KBM-7 (cell line): ENCODE data around the gene CHST12.
"Not testable (repeated sequence)": the region's sequence is repeated elsewhere in the genome, so short reads cannot be mapped to it uniquely, and the experiment has no call there.

Experiments
- DNase-seq: peaks from one replicate; pipeline ENCODE4 v3.0.0-alpha.2; 2015
- in situ Hi-C: fragments of 300-500 bp; cut with MboI; formaldehyde crosslinking; loops from 2 replicates; pipeline ENCODE4 v1.14.3; 2020; ENCODE audit warnings: low sequenced_read_pairs, low pct_unique_long_range_greater_than_20kb, mixed read lengths

CHST12 gene

DNA sequence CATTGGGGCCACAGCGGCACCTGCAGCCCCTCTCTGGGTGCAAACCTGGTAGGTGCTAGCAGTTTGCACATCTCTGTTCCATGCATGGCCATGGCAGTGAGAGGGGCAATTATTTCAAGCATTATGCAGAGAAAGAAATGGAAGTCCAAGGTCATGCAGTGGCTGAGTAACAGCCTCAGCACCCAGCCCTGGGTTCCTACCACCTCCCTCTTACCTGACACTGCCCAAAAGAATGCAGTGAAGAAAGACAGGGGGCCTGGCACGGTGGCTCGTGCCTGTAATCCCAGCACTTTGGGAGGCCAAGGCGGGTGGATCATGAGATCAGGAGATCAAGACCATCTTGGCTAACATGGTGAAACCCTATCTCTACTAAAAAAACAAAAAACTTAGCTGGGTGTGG, 4.9 kb upstream of the CHST12 start:
- no peak for DNase-seq
- in situ Hi-C loops = no loop called here

DNA sequence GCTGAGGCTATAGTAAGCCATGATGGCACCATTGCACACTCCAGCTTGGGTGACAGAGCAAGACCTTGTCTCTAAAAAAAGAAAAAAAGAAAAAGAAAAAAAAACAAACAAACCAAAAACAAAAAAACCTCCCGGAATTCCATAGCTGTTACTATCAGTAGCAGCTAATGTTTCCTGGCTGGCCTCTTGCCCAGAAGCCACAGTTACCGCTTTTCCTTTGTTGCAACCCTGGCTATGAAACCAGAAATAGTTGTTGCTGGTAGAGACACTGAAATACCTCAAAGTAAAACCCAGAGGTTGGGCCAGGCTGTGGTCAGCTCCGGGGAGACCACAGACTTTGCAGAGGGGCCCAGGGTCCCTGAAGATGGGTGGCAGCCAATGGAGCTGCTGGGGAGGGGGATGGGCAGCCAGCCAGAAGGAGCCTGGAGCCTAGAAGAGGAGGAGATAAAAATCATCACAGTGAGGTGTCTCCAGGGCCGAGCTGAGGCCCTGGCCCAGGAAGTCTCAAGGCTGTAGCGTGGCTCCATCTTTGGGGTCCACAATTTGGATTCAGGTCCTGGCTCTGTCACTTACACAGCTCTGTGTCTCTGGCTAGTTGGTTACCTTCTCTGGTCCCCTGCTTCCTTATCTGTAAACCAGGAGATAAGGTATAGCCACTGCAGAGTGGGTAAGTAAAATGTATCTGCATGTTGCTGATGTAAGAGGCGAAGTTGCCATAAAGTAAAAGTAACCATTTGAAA, 3.4 kb upstream of the CHST12 start:
- peak; percentile 97 for DNase-seq

DNA sequence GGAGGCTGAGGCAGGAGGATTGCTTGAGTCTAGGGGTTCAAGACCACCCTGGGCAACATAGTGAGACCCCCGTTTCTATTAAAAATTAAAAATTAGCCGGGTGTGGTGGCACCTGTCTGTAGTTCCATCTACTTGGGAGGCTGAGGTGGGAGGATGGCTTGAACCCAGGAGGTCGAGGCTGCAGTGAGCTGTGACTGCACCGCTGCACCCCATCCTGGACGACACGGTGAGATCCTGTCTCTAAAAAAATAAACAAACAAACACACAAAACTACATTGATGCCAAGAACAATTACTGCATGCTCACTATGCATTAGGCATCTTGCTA, 761 bp upstream of the CHST12 start:
- in situ Hi-C loops = no loop called here
- no peak for DNase-seq

More for the DNA sequence above, 3.4 kb upstream of the CHST12 start:
- in situ Hi-C loops = no loop called here

DNA sequence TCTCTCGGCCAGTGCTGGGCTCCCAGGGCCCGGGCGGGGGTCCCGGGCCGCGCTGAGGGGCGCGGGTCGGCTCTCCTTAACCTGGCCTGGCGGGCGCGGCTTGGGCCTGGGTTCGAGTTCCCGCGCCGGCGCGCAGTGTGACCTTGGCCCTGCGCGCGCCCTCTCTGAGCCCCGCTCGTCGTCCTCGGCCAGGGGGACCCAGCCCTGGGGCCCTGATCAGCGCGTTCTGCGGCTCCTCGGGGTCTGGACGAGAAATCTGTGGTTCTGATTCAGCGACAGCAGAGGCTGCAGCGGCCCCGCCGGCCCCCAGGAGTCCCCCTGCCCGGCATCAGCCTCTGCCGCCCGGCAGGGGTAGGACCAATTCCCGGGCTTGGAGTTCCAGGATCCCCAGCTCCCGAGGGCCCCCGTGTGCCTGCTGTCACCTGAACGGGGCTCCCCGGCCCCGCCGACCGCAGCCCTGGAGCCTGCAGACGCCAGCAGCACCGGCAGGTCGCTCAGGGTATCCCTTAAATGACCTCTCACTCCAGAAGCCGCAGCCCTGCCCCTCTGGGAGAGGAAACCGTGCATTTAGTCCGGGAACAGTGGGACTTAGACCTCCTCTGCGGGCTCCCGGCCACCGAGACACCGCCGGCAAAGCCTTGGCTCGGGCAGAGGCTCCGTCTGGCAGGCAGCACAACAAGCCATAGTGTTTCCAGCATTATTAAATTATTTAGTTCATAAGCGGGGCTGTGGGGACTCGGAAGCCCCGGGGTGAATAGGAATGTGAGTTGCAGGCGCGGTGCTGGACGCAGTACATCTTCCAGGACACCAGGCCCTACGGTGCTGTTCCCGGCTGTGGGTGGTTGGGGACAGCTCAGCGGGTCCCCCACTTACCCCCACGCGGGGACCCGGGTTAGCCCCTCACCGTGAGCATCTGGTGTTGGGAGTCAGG, 572 bp downstream of the CHST12 start:
- no peak for DNase-seq
- in situ Hi-C loops = no loop called here

DNA sequence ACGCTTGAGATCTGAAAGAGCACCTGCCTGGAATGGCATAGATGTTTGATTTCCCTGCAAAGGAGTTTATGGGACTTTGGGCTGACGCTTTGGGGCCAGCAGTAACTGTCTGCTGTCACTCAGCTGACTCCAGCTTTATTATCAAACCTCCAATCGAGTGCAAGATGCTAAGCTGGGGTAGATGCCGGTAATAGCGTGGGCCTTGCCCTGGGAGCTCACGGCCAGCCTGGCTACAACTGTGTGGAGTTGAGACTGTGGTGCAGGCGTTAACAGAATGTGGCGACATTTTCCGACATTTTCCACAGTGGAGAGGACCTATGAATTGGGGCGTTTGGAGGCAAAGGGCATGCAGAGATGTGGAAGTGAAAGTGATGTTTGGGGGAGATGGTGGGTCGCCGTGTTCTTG, 1.3 kb downstream of the CHST12 start:
- in situ Hi-C loops = no loop called here
- DNase-seq = no peak

DNA sequence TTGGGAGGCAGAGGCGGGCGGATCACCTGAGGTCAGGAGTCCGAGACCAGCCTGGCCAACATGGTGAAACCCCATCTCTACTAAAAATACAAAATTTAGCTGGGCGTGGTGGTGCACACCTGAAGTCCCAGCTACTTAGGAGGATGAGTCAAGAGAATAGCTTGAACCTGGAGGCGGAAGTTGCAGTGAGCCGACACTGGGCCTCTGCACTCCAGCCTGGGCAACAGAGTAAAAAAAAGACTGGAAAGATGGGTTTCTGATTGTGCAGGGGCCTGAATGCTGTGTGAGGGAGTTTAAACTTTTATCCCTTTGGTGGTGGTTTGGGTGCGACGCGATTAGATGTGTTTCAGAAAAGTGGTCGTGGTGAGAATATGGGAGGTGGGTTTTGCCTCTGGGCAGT, 1.8 kb downstream of the CHST12 start:
- in situ Hi-C loops = no loop called here

DNA sequence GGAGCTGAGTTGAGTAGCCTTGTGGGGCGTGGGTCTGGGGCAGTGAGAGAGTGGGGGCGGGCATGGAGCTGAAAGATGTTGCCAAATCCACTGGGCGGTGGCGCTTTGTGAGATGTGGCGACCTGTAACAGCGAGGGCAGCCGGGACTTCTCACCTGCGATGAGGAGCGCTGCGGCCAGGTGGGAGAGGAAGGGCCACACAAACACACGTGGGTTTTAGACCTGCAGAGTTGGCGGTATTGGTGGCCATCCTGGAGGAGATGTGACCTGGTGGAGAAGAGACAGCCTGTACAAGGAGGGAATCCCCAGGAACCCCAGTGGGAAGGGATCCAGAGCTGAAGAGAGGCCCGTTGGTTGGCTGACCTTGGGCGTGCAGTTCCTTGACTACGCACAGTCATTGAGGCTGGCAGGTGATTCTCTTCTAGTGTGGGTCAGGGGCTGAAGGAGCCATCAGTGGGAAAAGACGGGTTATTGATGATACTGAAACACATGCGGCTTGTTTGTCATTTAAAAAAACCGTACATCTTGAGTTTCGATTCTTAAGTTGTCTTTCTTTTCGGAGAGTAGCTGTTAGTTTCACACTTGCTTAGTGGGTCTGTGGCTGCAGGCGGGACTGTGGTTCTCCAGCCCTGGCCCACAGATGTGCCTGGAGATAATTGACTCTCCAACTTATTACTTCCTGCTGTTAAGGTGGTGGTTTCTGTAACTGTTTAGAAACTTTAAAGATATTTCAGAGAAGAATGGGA, 2.4 kb downstream of the CHST12 start:
- peak; percentile 87 for DNase-seq
- in situ Hi-C loops = no loop called here

More for the DNA sequence above, 1.8 kb downstream of the CHST12 start:
- DNase-seq = no peak

DNA sequence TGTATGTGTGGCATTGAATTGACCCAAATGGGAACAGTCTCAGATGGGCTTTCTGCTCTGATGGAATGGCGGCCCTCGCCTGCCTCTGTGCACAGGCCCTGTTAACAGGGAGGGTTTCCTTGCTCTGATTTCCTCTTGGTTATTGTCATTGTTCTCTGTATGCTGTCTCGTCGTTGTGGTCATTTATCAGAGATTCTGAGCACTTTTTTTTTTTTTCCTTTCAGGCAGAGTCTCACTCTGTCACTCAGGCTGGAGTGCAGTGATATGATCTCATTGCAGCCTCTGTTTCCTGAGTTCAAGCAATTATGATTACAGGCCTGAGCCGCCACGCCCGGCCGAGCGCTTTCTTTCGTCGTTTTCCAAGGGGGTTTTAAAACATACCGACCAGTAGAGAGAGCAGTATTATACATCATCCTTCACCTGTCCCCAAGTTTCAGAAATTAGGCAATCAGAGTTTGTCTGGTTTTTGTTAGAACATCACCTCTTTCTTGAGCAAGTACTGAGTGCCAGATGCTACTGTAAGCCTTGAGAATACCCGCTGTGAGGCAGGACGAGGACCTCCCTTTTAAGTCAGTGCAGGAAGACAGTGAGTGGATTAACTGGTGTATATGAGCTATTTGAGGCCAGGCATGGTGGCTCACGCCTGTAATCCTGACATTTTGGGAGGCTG, 6.5 kb downstream of the CHST12 start:
- peak; percentile 79 for DNase-seq
- in situ Hi-C loops = no loop called here

DNA sequence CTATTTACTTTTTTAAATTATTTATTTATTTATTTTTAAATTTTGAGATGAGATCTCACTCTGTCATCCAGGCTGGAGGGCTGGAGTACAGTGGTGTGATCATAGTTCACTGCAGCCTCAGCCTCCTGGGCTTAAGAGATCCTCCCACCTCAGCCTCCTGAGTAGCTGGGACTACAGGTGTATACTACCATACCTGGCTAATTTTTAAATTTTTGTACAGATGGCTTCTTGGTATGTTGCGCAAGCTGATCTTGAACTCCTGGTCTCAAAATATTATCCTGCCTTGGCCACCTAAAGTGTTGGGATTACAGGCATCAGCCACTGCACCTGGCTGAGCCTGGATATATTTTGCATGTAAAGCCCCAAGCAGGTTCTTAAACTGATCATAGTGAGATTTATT, 7.6 kb downstream of the CHST12 start:
- in situ Hi-C loops = no loop called here
- DNase-seq = no peak

DNA sequence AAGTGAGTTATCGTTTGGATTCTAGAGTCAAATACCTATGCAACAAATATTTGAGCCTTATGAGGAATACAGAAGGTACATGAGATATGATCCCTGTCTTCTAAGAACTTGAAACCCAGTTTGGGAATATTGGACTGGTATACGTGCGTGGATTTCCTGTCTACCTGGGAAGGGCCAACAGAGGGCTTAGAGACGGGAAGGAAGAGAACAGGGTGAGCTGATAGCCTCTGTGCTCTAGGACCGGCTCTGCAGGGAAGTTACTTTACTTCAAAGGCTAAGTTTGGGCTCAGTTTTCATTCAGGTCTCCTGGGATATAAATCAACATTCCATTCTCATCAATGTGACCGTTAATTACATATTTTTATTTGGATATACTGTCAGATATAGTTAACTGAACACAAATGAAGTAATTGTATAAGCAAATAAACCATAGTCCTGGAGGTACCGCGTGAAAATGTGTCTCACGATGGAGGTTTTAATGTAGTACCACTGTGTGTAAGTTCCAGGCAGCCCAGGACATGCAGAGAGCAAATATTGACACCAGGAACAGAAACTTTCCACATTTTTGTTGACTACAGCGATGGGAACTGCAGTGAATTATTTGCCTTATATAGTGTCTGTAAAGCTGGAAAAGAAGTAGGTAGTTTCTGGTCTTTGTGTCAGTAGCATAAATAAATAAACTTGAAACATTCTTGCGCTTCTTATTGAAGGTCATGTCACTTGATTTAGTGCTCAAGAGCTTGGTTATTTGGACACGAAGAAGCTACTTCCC, 8.6 kb downstream of the CHST12 start:
- DNase-seq = no peak
- in situ Hi-C loops = no loop called here

DNA sequence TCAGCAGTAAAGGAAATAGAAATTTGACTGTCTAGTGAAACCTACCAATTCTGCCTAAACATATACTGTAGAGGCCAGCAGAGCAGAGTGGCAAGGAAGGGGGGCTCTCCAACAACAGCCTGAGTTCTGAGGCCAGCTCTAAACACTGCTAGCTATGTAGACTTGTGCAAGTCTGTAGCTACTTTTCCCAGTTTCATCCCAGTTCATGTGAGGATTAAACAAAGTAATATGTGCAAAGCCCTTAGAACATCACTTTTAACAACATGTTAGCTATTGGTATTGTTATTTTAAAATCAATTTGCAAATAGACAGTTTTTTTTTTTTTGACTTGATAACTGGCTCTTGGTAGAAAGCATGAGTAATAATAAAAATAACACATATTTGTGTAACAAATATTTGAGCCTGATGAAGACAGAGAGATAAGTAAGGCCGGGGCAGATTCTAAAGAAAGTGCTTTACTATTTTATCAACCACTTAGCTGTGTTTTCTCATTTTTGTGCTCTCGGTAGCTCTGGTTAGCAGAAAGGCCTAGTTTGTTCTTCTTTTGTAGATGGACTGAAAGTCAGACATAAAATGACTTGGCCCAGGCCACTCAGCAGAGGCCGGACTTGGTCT, 9.3 kb downstream of the CHST12 start:
- in situ Hi-C loops = no loop called here
- DNase-seq = no peak

DNA sequence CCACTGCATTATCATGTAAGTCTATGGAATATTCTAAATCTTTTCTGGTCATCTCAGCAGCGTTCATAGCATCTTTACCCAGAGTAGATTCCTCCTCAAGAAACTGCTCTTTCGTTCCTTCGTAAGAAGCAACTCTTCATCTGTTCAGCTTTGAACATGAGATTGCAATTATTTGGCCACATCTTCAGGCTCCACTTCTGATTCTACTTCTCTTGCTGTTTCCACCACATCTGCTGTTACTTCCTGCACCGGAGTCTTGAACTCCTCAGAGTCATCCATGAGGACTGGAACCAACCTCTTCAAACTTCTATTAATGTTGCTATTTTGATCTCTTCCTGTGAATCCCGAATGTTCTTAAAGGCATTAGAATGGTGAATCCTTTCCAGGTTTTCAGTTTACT, 12.7 kb downstream of the CHST12 start:
- in situ Hi-C loops = no loop called here

DNA sequence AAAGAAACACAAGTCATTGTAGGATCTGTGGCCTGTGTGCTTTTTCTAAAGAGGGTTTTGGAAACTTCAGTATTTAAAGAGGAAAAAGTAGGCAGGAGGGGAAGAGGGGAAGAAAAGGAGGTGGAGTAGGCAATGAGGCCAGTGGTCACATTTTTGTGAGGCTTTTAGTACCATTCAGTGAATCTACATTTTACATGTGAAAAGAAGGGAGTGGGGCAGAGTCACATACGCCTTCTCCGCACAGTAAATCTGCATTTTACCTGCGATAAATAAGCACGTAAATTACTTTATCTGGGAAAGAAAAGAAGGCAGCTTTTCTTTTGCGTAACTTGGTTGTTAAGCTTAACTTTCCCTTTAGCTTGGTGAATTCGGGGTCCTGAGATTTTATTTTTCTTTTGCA, 13.2 kb downstream of the CHST12 start:
- in situ Hi-C loops = no loop called here
- no peak for DNase-seq

More for the DNA sequence above, 12.7 kb downstream of the CHST12 start:
- no peak for DNase-seq

DNA sequence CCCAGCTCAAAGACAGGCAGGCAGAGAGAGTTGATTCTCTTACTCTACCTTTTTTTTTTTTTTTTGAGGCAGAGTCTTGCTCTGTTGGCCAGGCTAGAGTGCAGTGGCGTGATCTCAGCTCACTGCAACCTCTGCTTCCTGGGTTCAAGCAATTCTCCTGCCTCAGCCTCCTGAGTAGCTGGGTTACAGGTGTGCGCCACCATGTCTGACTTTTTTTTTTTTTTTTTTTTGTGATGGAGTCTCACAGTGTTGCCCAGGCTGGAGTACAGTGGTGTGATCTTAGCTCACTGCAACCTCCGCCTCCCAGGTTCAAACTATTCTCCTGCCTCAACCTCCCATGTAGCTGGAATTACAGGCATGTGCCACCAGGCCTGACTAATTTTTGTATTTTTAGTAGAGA, 13.8 kb downstream of the CHST12 start:
- in situ Hi-C loops, DNase-seq: not testable (repeated sequence)

DNA sequence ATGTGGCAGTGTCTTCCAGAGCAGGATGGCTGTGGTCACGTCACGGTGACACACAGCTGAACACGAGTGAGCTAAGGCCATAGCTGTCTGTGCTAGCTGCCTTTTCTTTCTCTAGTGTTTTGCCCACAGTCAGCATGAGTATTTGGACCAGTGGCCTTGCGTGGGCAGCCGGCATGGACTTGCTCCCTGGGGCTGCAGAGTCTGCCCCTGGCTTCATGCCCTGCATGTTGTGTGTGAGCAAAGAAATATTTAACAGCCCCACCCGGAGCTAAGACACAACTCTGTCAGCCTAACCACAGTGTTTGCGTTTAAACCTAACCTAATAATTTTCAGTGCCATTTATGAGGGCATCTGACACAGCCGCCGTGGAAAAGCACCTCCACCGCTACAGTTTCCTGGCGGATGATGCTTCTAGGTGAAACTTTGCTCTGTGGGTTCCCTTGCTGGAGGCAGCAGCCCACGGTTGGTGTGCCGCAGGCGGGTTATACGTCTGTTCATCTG, 14.6 kb downstream of the CHST12 start:
- DNase-seq = no peak
- in situ Hi-C loops = no loop called here

DNA sequence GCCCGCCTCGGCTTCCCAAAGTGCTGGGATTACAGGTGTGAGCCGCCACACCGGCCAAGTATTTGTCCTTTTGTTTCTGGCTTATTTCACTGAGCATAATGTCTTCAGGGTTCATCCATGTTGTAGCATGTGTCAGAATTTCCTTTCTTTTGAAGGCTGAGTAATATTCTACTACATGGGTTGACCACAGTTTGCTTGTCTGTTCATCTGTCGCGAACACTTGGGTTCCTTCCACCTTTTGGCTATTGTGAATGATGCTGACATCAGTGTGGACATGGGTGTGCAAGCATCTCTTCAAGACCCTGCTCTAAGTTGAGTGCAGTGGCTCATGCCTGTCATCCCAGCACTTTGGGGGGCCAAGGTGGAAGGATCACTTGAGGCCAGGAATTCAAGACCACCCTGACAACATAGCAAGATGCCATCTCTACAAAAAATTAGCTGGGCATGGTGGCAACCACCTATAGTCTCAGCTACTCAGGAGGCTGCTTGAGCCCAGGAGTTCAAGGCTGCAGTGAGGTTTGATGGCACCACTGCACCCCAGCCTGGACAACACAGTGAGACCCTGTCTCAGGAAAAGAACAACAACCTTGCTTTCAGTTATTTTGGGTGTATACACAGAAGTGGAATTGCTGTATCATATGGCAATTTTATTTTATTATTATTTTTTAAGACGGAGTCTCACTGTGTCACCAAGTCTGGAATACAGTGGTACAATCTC, 17.0 kb downstream of the CHST12 start:
- DNase-seq = no peak
- in situ Hi-C loops = no loop called here

DNA sequence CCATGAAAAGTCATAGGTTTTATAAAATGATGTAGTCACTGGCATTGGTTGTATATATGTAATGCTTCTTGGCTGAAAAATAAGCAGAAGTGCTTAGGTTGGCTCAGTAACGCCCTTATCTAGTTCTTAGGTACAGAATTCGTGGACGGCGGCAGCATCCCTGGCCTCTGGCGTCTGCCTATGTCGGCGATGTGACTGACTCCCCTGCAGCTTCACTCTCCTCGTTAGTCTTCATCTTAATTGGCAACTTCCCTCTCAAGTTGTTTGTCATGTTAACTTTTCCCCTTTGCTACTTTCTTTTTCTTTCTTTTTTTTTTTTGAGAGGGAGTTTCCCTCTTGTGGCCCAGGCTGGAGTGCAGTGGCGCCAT, 18.5 kb downstream of the CHST12 start:
- peak; percentile 23 for DNase-seq

DNA sequence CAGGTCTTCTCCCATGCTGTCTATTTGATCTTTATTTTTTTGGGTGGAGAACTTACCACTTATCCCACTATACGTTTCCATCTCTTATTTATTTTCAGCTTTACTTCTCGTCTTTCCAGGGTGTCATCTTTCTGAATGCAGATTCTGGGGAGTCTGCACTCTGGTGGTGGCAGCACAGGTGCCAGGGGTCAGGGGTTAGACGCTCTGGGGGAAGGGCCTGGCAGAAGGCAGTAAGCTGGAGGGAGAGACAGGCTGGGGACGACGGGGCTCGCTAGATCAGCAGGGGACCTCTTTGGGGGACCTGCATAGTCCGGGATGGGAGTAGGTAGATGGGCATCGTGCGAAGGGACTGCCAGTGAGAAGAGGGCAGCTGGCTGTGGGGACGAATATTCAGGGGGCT, 22.3 kb downstream of the CHST12 start:
- DNase-seq = no peak
- in situ Hi-C loops = no loop called here

More for the DNA sequence above, 18.5 kb downstream of the CHST12 start:
- in situ Hi-C loops = no loop called here
